Measurements from ENCODE around the gene TUSC2. TPM values are rescaled to one million over a fixed set of nuclear protein-coding genes. Genes with fewer than 3 reads are reported as not detected.

The TUSC2 gene
- total RNA-seq, 3 donors from 2014 or later (not counting 1 experiment from before 2014, with no cell fraction given): 18.4 to 23.4 (median 21.3) TPM

DNA sequence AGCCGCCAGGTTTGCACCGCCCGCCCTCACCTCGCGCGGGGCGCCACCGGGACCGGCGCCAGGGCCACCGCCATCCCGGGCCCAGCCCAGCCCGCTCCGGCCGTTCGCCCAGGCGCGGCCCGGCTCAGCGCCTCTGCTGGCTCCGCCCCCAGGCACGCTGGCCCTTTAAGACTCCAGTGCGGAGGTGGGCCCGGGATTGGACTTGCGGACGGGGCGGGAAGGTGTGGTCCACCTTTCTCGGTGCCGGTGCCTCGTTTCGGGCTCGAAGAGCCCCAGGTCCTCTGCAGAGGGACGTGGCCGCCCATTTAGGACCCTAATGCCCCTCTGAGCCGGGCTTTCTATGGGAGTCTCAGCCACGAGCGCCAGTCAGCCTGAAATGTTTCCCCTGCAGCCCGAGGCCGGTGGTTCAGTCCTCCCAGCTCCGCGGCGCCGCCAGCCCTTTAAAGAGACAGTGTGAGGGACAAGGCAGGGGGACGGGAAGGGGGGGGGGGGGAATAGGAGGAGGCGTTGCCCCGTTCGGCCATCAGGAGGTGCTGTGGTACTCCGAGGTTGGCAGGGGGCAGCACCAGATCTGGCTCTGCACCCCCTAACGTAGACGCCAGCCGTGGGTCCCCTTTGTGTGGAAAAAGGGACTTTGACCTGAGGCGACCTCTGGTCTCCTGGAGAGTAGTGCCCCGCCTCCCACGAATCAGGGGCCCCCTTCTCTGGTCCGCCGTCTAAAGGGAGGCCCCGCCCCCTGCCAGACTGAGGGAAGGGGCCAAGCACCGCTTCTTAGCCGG is 6.5 kb downstream of the TUSC2 start:
- DNase-seq (peak; percentile 81 to 88), ATAC-seq (peak; percentile 78 to 87 (median 83))
- intact Hi-C loops (cut with micrococcal nuclease): loop anchor here (2.0 kb wide), 1 partner anchor 15 kb away; no protein-coding TSS in a partner anchor
- no peaks in the 10 kb centered on the region for H3K36me3 Mint-ChIP-seq
- TF ChIP-seq, protein P1, sequence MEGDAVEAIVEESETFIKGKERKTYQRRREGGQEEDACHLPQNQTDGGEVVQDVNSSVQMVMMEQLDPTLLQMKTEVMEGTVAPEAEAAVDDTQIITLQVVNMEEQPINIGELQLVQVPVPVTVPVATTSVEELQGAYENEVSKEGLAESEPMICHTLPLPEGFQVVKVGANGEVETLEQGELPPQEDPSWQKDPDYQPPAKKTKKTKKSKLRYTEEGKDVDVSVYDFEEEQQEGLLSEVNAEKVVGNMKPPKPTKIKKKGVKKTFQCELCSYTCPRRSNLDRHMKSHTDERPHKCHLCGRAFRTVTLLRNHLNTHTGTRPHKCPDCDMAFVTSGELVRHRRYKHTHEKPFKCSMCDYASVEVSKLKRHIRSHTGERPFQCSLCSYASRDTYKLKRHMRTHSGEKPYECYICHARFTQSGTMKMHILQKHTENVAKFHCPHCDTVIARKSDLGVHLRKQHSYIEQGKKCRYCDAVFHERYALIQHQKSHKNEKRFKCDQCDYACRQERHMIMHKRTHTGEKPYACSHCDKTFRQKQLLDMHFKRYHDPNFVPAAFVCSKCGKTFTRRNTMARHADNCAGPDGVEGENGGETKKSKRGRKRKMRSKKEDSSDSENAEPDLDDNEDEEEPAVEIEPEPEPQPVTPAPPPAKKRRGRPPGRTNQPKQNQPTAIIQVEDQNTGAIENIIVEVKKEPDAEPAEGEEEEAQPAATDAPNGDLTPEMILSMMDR (IDR thresholded peaks at IDR 0.05): peak; percentile 46
- H3K4me3 Mint-ChIP-seq: peak overlapping the region; percentile 85
- Histone ChIP-seq H3K4me1 (ENCODE audit: control insufficient read depth, insufficient read depth, low read length) (peaks cover 61% of the 10 kb centered on the region), H3K9me3 (ENCODE audit: control insufficient read depth, insufficient read depth, low read length) (no peaks in the 10 kb centered on the region), H3K27me3 (ENCODE audit: control insufficient read depth, insufficient read depth, low read length) (no peaks in the 10 kb centered on the region), H3K4me3 (ENCODE audit: low read length) (peak overlapping the region; percentile 66), H3K36me3 (ENCODE audit: control insufficient read depth, insufficient read depth, low read length) (peaks cover 8% of the 10 kb centered on the region), H3K27ac (ENCODE audit: low read length) (peak overlapping the region; percentile 91)
- 1% methylated on average over 58 of the region's 59 CpGs for WGBS (ENCODE audit: insufficient coverage)
- H3K27me3 Mint-ChIP-seq (ENCODE audit: low read depth in 2 of 2): no peaks in the 10 kb centered on the region
- H3K27ac Mint-ChIP-seq: peak overlapping the region; percentile 74 to 87
- H3K4me1 Mint-ChIP-seq: peaks cover 17 to 47% of the 10 kb centered on the region in 2 donors
- H3K9me3 Mint-ChIP-seq: no peaks in the 10 kb centered on the region

DNA sequence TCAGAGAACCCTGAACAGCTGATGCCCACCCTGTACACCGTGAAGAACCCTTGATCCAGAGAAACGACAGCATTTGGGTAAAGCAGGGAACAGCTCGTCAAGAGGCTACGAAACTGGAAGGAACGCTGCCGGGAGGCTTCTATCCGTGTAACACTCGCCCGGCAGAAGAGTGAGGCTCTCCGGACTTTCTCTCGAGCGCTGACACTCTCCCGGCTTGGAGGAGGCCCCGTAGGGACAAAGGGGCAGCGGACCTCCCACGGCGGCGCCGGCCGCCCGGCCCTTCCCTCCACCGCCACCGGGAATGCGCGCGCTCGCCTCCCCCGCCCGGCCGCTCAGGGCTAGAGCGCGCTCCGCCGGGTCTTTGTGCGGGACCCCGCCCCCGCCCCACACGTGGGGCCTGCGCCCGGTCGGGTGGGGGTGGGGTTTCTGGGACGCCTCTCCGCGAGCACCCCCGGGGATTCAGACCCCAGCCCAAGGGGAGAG is 7.1 kb downstream of the TUSC2 start:
- peaks cover 68% of the 10 kb centered on the region for H3K4me1 ChIP-seq (ENCODE audit: control insufficient read depth, insufficient read depth, low read length)
- peaks cover 22 to 52% of the 10 kb centered on the region in 2 donors for H3K4me1 Mint-ChIP-seq
- H3K4me3 Mint-ChIP-seq: peak overlapping the region; percentile 93
- TF ChIP-seq, protein P1 (IDR thresholded peaks at IDR 0.05): no peak
- H3K9me3 ChIP-seq (ENCODE audit: control insufficient read depth, insufficient read depth, low read length): no peaks in the 10 kb centered on the region
- peak overlapping the region; percentile 74 to 87 for H3K27ac Mint-ChIP-seq
- H3K36me3 Mint-ChIP-seq: no peaks in the 10 kb centered on the region
- peak in 1 of 2 donors; percentile 77 for DNase-seq
- H3K27me3 ChIP-seq (ENCODE audit: control insufficient read depth, insufficient read depth, low read length): no peaks in the 10 kb centered on the region
- ATAC-seq: peak; percentile 40 to 60 (median 56)
- H3K9me3 Mint-ChIP-seq: no peaks in the 10 kb centered on the region
- under 1% methylated on average over 45 of the region's 45 CpGs for WGBS (ENCODE audit: insufficient coverage)
- peak overlapping the region; percentile 66 for H3K4me3 ChIP-seq (ENCODE audit: low read length)
- H3K36me3 ChIP-seq (ENCODE audit: control insufficient read depth, insufficient read depth, low read length): peaks cover 6% of the 10 kb centered on the region
- H3K27me3 Mint-ChIP-seq (ENCODE audit: low read depth in 2 of 2): no peaks in the 10 kb centered on the region
- intact Hi-C loops (cut with micrococcal nuclease): loop anchor here (2.0 kb wide), 1 partner anchor 16 kb away; no protein-coding TSS in a partner anchor
- peak overlapping the region; percentile 21 for H3K27ac ChIP-seq (ENCODE audit: low read length)

DNA sequence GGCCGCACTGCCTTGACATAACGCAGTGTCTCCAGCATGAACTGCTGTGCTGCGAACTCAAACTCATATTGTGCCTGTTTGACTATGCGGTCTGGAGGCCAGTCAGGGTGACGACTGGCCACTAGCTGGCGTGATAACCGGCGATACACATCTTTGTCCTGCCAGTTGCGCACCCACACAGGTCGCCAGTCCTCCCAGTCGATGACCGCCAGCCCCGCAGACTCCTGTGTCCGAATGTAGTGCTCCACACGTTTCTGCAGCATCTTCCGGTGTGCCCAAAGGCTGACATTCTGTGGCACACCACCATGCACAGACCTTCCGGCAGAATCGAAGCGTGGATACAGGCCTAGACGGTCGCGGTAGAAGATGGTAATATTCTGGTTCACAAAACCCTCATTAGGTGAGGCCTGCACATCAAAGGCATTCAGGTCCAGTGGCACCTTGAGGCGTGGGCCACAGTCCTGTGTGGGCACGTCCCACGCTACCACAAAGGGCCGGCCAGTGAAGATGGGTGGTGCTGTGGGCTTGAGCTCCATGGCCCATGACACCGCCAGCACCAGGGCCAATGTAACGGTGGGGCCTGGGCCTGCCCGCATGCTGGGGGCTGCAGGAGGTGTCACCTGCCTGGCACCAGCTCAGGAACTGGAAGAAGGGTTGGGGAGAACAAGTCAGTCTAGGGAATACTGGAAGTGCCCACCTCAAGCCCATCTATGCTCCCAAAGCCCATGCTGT is 8.0 kb downstream of the TUSC2 start:
- no peak for ATAC-seq
- intact Hi-C loops (cut with micrococcal nuclease): loop anchor here (2.0 kb wide), 1 partner anchor 17 kb away; no protein-coding TSS in a partner anchor
- Mint-ChIP-seq H3K36me3 (no peaks in the 10 kb centered on the region), H3K9me3 (no peaks in the 10 kb centered on the region), H3K4me3 (peak overlapping the region; percentile 93), H3K27me3 (ENCODE audit: low read depth in 2 of 2) (no peaks in the 10 kb centered on the region), H3K27ac (peak overlapping the region; percentile 69 to 87), H3K4me1 (peaks cover 22 to 47% of the 10 kb centered on the region in 2 donors)
- TF ChIP-seq, protein P1 (IDR thresholded peaks at IDR 0.05): no peak
- WGBS (ENCODE audit: insufficient coverage): 93% methylated on average over 29 of the region's 29 CpGs
- Histone ChIP-seq H3K27ac (ENCODE audit: low read length) (no peak overlapping the region), H3K4me3 (ENCODE audit: low read length) (peak overlapping the region; percentile 66), H3K27me3 (ENCODE audit: control insufficient read depth, insufficient read depth, low read length) (no peaks in the 10 kb centered on the region), H3K4me1 (ENCODE audit: control insufficient read depth, insufficient read depth, low read length) (peaks cover 67% of the 10 kb centered on the region), H3K36me3 (ENCODE audit: control insufficient read depth, insufficient read depth, low read length) (no peaks in the 10 kb centered on the region), H3K9me3 (ENCODE audit: control insufficient read depth, insufficient read depth, low read length) (no peaks in the 10 kb centered on the region)
- no peak for DNase-seq

Measured in natural killer cell (primary cell).